IPS-20b (cell line): Measurements from ENCODE around the gene KRTAP6-2.

ENCODE experiments used
- H3K27ac ChIP-seq: one replicate; pipeline ENCODE4 v1.5.1; 2013; ENCODE audit warnings: low read length
- H3K27me3 ChIP-seq: 2 replicates; pipeline ENCODE4 v1.6.1; 2013; ENCODE audit warnings: mild to moderate bottlenecking, low read length, inconsistent platforms; ENCODE audit not compliant: insufficient read depth
- H3K36me3 ChIP-seq: 2 replicates; pipeline ENCODE4 v1.6.1; 2013; ENCODE audit warnings: low read depth, mild to moderate bottlenecking, inconsistent platforms, low read length, moderate library complexity; ENCODE audit not compliant: insufficient read depth
- H3K4me1 ChIP-seq: 2 replicates; pipeline ENCODE4 v1.6.1; 2013; ENCODE audit warnings: mild to moderate bottlenecking, control low read depth, inconsistent platforms, low read length, moderate library complexity; ENCODE audit not compliant: insufficient read depth
- H3K4me3 ChIP-seq: 2 replicates; pipeline ENCODE4 v1.5.1; 2013; ENCODE audit warnings: mild to moderate bottlenecking, low read length, inconsistent platforms
- H3K9ac ChIP-seq: 2 replicates; pipeline ENCODE4 v1.6.1; 2013; ENCODE audit warnings: low read depth, mild to moderate bottlenecking, inconsistent platforms, low read length, moderate library complexity
- H3K9me3 ChIP-seq: 2 replicates; pipeline ENCODE4 v1.6.1; 2013; ENCODE audit warnings: mild to moderate bottlenecking, low read depth, low read length, inconsistent platforms; ENCODE audit not compliant: insufficient read depth

The KRTAP6-2 gene

GRCh38 chr21:30563630-30564029 is 35.1 kb downstream of the KRTAP6-2 start:
- Histone ChIP-seq H3K36me3 (no peaks in the 10 kb centered on the region), H3K4me3 (no peak overlapping the region), H3K9ac (no peak overlapping the region), H3K27me3 (no peaks in the 10 kb centered on the region), H3K4me1 (no peaks in the 10 kb centered on the region), H3K9me3 (no peaks in the 10 kb centered on the region), H3K27ac (no peak overlapping the region)

GRCh38 chr21:30563072-30563471 is 35.6 kb downstream of the KRTAP6-2 start:
- H3K9ac ChIP-seq: no peak overlapping the region
- H3K36me3 ChIP-seq: no peaks in the 10 kb centered on the region
- H3K27me3 ChIP-seq: no peaks in the 10 kb centered on the region
- no peak overlapping the region for H3K27ac ChIP-seq
- no peak overlapping the region for H3K4me3 ChIP-seq
- H3K4me1 ChIP-seq: no peaks in the 10 kb centered on the region
- H3K9me3 ChIP-seq: no peaks in the 10 kb centered on the region

DNA sequence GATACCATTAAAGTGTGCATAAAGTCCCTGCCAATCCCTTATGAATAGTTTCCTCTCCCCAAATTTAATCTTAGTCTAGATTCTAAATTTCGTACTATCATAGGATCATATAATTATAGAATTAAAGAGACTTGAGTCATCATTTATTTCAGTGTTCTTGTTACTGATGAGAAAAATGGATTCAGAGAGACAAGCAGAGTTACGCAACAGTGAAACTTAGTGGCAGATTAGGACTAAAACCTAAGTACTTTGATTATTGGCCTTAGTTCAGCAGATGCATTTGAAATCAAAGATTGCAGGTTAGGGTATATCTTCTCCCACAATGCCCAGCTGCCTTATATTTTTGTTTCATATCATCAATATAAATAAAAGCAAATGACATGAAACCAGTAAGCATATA is 36.7 kb downstream of the KRTAP6-2 start:
- no peaks in the 10 kb centered on the region for H3K4me1 ChIP-seq
- H3K4me3 ChIP-seq: no peak overlapping the region
- no peaks in the 10 kb centered on the region for H3K9me3 ChIP-seq
- no peaks in the 10 kb centered on the region for H3K36me3 ChIP-seq
- no peak overlapping the region for H3K27ac ChIP-seq
- H3K9ac ChIP-seq: no peak overlapping the region
- no peaks in the 10 kb centered on the region for H3K27me3 ChIP-seq

DNA sequence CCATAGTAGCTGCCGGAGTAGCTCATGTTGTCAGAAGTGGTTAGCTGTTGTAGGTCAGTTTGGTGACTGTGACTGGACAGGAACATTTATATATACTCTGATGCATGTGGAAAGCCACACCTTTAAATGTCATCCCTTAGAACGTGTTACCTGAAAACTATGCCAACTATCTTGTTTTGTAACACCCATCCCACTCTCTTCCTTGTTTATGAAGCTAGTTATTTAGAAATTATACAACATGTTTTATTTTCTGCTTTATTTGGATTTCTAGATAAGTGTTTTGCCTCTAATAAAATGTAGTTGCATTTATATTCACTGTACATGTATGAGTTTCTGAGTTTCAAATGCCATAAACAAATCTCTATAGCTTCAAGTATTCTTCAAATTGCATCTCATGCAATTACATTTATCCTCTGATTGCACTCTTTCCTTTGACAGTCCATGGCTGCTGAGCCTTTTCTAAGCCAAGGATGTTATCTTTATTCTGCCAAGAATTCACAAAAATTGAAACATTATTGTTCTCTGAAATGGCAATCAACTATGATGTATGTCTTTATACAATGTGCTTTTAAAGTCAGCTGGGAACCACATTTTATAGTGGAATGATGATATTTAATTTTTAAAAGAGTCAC is 37.3 kb downstream of the KRTAP6-2 start, which contains the start of gene KRTAP19-7:
Gene KRTAP19-7, minus strand, starts transcription at position 51 of the 632 bp plus-strand sequence. Its CDS starts 25 bp downstream, at position 26.
- Histone ChIP-seq H3K27me3 (no peaks in the 10 kb centered on the region), H3K9ac (no peak within 1 kb of the TSS), H3K27ac (no peak within 1 kb of the TSS), H3K4me3 (no peak within 1 kb of the TSS), H3K4me1 (no peaks in the 10 kb centered on the region), H3K9me3 (no peaks in the 10 kb centered on the region), H3K36me3 (no peaks in the 10 kb centered on the region)

- Histone ChIP-seq H3K9me3 (no peaks in the 10 kb centered on the region), H3K27me3 (no peaks in the 10 kb centered on the region), H3K36me3 (no peaks in the 10 kb centered on the region)
Measured at GRCh38 chr21:30555095-30555494, 43.6 kb downstream of the KRTAP6-2 start.

DNA sequence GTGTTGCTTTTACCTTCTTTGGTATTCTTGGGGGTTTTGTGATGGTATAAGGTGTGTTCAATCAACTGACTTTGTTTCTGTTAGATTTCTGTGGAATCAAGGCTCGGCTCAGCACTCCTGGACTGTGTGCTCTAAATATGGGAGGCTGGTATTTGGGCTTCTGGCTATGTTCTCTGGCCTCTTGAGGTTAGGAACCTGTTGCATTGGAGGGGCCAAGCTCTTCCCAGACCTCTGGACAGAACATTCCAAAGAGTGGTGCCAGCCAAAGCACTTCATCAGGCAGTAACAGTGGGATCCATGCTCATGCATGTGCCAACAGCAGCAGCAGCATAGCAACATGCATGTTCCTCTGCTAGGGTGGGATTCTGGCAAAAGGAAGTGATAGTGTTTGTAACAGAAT is 45.9 kb downstream of the KRTAP6-2 start:
- no peak overlapping the region for H3K4me3 ChIP-seq
- no peaks in the 10 kb centered on the region for H3K4me1 ChIP-seq
- no peak overlapping the region for H3K27ac ChIP-seq
- no peaks in the 10 kb centered on the region for H3K36me3 ChIP-seq
- H3K27me3 ChIP-seq: no peaks in the 10 kb centered on the region
- no peak overlapping the region for H3K9ac ChIP-seq
- no peaks in the 10 kb centered on the region for H3K9me3 ChIP-seq

More at GRCh38 chr21:30555095-30555494, 43.6 kb downstream of the KRTAP6-2 start:
- Histone ChIP-seq H3K9ac (no peak overlapping the region), H3K4me3 (no peak overlapping the region), H3K27ac (no peak overlapping the region), H3K4me1 (no peaks in the 10 kb centered on the region)
